Thyroid gland (tissue), 4 donors: ENCODE results near the gene STK38.

Experiments
- POLR2A ChIP-seq, 2 donors: fragments of 450-650 bp; IDR thresholded peaks; one replicate each; pipeline ENCODE4 v1.6.1; 2017; ENCODE audit warnings: antibody characterized with exemption in 2 of 2, mild to moderate bottlenecking in 2 of 2, moderate library complexity in 1 of 2
- TF ChIP-seq, protein P1 (sequence below), 6 experiments: fragments of 200-600 bp in 3 of 6; fragments of 450-650 bp in 3 of 6; sonication (generic) in 3 of 6; IDR thresholded peaks; one replicate each; pipeline ENCODE4 v1.5.1; 2016 to 2019; ENCODE audit warnings: antibody characterized with exemption in 6 of 6, mild to moderate bottlenecking in 2 of 6, inconsistent platforms in 1 of 6, moderate library complexity in 1 of 6

DNA sequence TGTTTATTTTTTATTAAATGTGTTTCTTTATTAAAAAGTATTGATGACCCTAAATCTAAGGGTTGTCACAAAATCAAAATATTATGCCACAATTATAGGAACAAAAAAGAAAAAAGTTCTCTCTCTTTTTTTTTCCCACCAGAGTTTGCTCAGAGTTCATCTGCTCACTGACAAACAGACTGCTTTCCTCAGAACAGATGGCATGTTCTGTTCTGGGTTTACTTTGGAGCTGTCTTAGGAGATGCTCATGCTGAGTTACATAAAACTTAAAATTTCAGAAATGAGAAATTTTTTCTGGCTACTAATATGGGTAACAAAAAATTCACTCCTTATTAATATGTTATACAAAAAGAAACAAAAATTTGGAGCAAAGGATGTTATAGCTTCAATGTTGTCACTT, 30.3 kb downstream of the STK38 start:
- TF ChIP-seq, protein P1, sequence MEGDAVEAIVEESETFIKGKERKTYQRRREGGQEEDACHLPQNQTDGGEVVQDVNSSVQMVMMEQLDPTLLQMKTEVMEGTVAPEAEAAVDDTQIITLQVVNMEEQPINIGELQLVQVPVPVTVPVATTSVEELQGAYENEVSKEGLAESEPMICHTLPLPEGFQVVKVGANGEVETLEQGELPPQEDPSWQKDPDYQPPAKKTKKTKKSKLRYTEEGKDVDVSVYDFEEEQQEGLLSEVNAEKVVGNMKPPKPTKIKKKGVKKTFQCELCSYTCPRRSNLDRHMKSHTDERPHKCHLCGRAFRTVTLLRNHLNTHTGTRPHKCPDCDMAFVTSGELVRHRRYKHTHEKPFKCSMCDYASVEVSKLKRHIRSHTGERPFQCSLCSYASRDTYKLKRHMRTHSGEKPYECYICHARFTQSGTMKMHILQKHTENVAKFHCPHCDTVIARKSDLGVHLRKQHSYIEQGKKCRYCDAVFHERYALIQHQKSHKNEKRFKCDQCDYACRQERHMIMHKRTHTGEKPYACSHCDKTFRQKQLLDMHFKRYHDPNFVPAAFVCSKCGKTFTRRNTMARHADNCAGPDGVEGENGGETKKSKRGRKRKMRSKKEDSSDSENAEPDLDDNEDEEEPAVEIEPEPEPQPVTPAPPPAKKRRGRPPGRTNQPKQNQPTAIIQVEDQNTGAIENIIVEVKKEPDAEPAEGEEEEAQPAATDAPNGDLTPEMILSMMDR (IDR thresholded peaks at IDR 0.05): no peak
- no peak for TF ChIP-seq POLR2A (IDR thresholded peaks at IDR 0.05)
